Smooth muscle cell (in vitro differentiated cells): ENCODE measurements around the gene SLC25A44. TPM values are rescaled to one million over a fixed set of nuclear protein-coding genes. Genes with fewer than 3 reads are reported as not detected.

Source experiments
- DNase-seq: peaks from one replicate; lab custom pipeline; 2025; ENCODE audit not compliant: unreplicated experiment; lab: John Stamatoyannopoulos, UW
- H2AFZ ChIP-seq: fragments of 200-600 bp; sonication (generic); 2 replicates; pipeline ENCODE4 v1.6.0; 2016; ENCODE audit warnings: antibody characterized with exemption, low read depth, mild to moderate bottlenecking
- H3F3A ChIP-seq: fragments of 200-600 bp; sonication (generic); 2 replicates; pipeline ENCODE4 v1.6.0; 2017; ENCODE audit warnings: antibody characterized with exemption, low read depth
- H3K27ac ChIP-seq: fragments of 200-600 bp; sonication (generic); 2 replicates; pipeline ENCODE4 v1.5.1; 2016; ENCODE audit warnings: low read depth, mild to moderate bottlenecking
- H3K27me3 ChIP-seq: fragments of 200-600 bp; sonication (generic); 2 replicates; pipeline ENCODE4 v1.6.1; 2016; ENCODE audit warnings: low read depth, mild to moderate bottlenecking
- H3K36me3 ChIP-seq: fragments of 200-600 bp; sonication (generic); 2 replicates; pipeline ENCODE4 v1.5.1; 2016; ENCODE audit warnings: low read depth
- H3K4me1 ChIP-seq: fragments of 200-600 bp; sonication (generic); 2 replicates; pipeline ENCODE4 v1.5.1; 2016; ENCODE audit warnings: low read depth
- H3K4me2 ChIP-seq: fragments of 200-600 bp; sonication (generic); 2 replicates; pipeline ENCODE4 v1.6.0; 2016; ENCODE audit warnings: mild to moderate bottlenecking
- H3K4me3 ChIP-seq: fragments of 200-600 bp; sonication (generic); 2 replicates; pipeline ENCODE4 v1.5.1; 2016; ENCODE audit warnings: mild to moderate bottlenecking
- H3K79me2 ChIP-seq: fragments of 200-600 bp; sonication (generic); 2 replicates; pipeline ENCODE4 v1.6.0; 2016; ENCODE audit warnings: low read depth, mild to moderate bottlenecking
- H3K9ac ChIP-seq: fragments of 200-600 bp; sonication (generic); 2 replicates; pipeline ENCODE4 v1.6.0; 2016; ENCODE audit warnings: low read depth
- H3K9me3 ChIP-seq: fragments of 200-600 bp; sonication (generic); replicated peaks from 2 replicates; pipeline ENCODE4 v1.5.1; 2016; ENCODE audit warnings: low read depth
- H4K20me1 ChIP-seq: fragments of 200-600 bp; sonication (generic); 2 replicates; pipeline ENCODE4 v1.6.0; 2016; ENCODE audit warnings: low read depth
- CTCF ChIP-seq: fragments of 200-600 bp; sonication (generic); IDR thresholded peaks from 2 replicates; pipeline ENCODE4 v1.5.1; 2017; ENCODE audit warnings: borderline replicate concordance, mild to moderate bottlenecking, antibody characterized with exemption; ENCODE audit not compliant: insufficient read depth, poor library complexity, severe bottlenecking
- WGBS: methylation state at CpG from one replicate; pipeline ENCODE4 v1.1.7; 2016; ENCODE audit warnings: low lambda C conversion rate; 5-methylcytosine and 5-hydroxymethylcytosine counted together
- polyA plus RNA-seq: library from polyadenylated mRNA; unstranded; fragments of >200 nt; fragmentation: Nextera tagmentation; extraction: Ambion mirVana; gene quantifications from 2 replicates; pipeline ENCODE4 v1.2.1, GENCODE V29; 2016
- total RNA-seq: library from RNA; depleted of rRNA; stranded (reverse); fragments of >200 nt; gene quantifications from 2 replicates; pipeline ENCODE4 v1.2.3, GENCODE V29; 2014

SLC25A44 gene
- total and polyA plus RNA-seq, 2 experiments from 2014 or later: 11.4 to 11.6 TPM

DNA sequence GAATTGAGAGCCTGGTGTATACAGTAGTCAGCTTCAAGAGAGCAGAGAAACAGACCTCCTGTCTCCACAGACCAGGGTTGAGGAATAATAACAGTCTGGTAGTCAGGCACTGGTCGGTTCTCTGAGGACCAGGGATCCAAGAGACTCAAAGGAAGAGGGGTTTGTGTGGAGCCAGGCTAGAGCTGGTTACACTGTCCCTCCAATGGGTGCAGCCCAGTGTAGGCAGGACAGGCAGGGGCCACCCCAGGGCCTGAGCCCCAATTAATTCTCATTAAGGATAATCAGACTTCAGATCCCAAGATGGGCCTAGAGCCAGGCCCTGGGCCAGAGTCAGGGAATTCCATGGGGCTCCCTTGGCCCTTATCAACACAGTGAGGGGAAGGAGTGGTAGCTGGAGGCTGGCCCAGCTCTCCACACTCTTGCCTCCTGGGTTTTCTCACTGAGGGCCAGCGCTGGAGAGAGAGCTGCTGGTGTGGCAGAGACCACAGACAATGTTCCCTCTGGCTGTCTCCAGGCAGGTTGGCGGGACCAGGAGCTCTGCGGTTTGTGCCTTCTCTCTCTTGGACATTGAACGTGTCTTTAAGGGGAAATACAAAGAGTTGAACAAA, 31.4 kb upstream of the SLC25A44 start:
- Histone ChIP-seq H3K4me2 (no peak overlapping the region), H4K20me1 (no peaks in the 10 kb centered on the region), H3K36me3 (no peaks in the 10 kb centered on the region), H3K27ac (no peak overlapping the region), H3K9ac (no peak overlapping the region), H3K4me1 (no peaks in the 10 kb centered on the region), H3K9me3 (no peaks in the 10 kb centered on the region), H2AFZ (no peak overlapping the region), H3F3A (no peaks in the 10 kb centered on the region), H3K27me3 (no peaks in the 10 kb centered on the region), H3K79me2 (no peaks in the 10 kb centered on the region), H3K4me3 (no peak overlapping the region)
- TF ChIP-seq CTCF: no peak
- no peak for DNase-seq
- 91% methylated on average over 5 of the region's 5 CpGs for WGBS

DNA sequence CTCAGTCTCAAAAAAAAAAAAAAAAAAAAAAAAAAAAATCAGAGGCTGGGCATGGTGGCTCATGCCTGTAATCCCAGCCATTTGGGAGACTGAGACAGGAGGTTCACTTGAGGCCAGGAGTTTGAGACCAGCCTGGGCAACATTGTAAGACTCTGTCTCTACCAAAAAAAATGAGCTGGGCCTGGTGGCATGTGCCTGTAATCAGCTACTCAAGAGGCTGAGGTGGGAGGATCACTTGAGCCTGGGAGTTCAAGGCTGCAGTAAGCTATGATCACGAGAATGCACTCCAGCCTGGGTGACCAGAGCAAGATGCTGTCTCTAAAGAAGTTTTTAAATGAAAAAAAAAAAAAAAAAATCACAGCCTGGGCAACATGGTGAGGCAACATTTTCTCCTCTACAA, 30.2 kb upstream of the SLC25A44 start:
- H3K9ac ChIP-seq: no peak overlapping the region
- no peak for TF ChIP-seq CTCF
- H3K36me3 ChIP-seq: no peaks in the 10 kb centered on the region
- no peak for DNase-seq
- 94% methylated on average over 1 of the region's 1 CpG for WGBS
- no peak overlapping the region for H3K27ac ChIP-seq
- H3K9me3 ChIP-seq: no peaks in the 10 kb centered on the region
- H3K4me1 ChIP-seq: no peaks in the 10 kb centered on the region
- H3K4me3 ChIP-seq: no peak overlapping the region
- H3K4me2 ChIP-seq: no peak overlapping the region
- no peaks in the 10 kb centered on the region for H3K27me3 ChIP-seq
- H3F3A ChIP-seq: no peaks in the 10 kb centered on the region
- no peak overlapping the region for H2AFZ ChIP-seq
- H4K20me1 ChIP-seq: no peaks in the 10 kb centered on the region
- H3K79me2 ChIP-seq: no peaks in the 10 kb centered on the region

GRCh38 chr1:156164125-156164831, 29.6 kb upstream of the SLC25A44 start:
- Histone ChIP-seq H3K27ac (no peak overlapping the region), H4K20me1 (no peaks in the 10 kb centered on the region), H3F3A (no peaks in the 10 kb centered on the region), H3K79me2 (no peaks in the 10 kb centered on the region), H3K36me3 (no peaks in the 10 kb centered on the region), H3K4me1 (no peaks in the 10 kb centered on the region), H3K4me2 (no peak overlapping the region), H3K9ac (no peak overlapping the region), H3K4me3 (no peak overlapping the region), H3K9me3 (no peaks in the 10 kb centered on the region), H2AFZ (no peak overlapping the region), H3K27me3 (no peaks in the 10 kb centered on the region)
- no peak for TF ChIP-seq CTCF
- 89% methylated on average over 6 of the region's 6 CpGs for whole genome bisulfite sequencing
- DNase-seq: no peak

DNA sequence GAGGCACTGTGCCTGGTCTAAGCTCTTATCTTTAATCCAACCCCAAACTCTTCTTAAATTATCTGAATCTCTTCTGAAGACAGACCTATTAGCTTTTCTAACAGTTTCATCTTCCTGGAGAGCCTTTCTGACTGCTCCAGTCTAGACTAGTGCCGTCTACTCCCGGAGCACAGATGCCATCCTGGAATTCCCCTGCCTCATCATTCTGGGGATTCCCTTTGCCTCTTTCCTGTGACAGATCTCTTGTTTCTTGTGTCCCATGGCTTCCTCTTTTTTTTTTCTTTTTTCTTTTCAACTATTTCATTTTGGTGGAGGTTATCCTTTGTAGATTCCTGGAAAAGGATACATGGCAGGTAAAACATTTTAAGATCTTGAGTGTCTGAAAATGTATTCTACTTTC, 28.8 kb upstream of the SLC25A44 start:
- no peak for DNase-seq
- H3K27me3 ChIP-seq: no peaks in the 10 kb centered on the region
- no peaks in the 10 kb centered on the region for H3K9me3 ChIP-seq
- no peak overlapping the region for H3K4me2 ChIP-seq
- no peaks in the 10 kb centered on the region for H3K4me1 ChIP-seq
- H3K27ac ChIP-seq: no peak overlapping the region
- H3K79me2 ChIP-seq: no peaks in the 10 kb centered on the region
- no peaks in the 10 kb centered on the region for H3K36me3 ChIP-seq
- TF ChIP-seq CTCF: no peak
- no peak overlapping the region for H3K4me3 ChIP-seq
- H2AFZ ChIP-seq: no peak overlapping the region
- no peak overlapping the region for H3K9ac ChIP-seq
- no peaks in the 10 kb centered on the region for H4K20me1 ChIP-seq
- 51% methylated on average over 2 of the region's 2 CpGs for WGBS
- H3F3A ChIP-seq: no peaks in the 10 kb centered on the region
